MM.1S (cell line): ENCODE data around the gene PTH2R.
"Not testable (repeated sequence)": the region's sequence is repeated elsewhere in the genome, so short reads cannot be mapped to it uniquely, and the experiment has no call there.

Experiments
- DNase-seq: peaks from one replicate; pipeline ENCODE4 v3.0.0-alpha.2; 2015
- H2AFZ ChIP-seq: fragments of 300-600 bp; sonication (generic); 2 replicates; pipeline ENCODE4 v1.6.0; 2016; ENCODE audit warnings: antibody characterized with exemption, low read length
- H3F3A ChIP-seq: fragments of 300-600 bp; sonication (generic); 2 replicates; pipeline ENCODE4 v1.6.1; 2016; ENCODE audit warnings: mild to moderate bottlenecking, antibody characterized with exemption, low read length, moderate library complexity, mixed read lengths; ENCODE audit not compliant: insufficient read depth
- H3K27ac ChIP-seq: fragments of 300-600 bp; sonication (generic); 2 replicates; pipeline ENCODE4 v1.5.1; 2016; ENCODE audit warnings: mild to moderate bottlenecking, low read length
- H3K27me3 ChIP-seq: fragments of 300-600 bp; sonication (generic); replicated peaks from 2 replicates; pipeline ENCODE4 v1.6.0; 2016; ENCODE audit warnings: low read length; ENCODE audit not compliant: insufficient read depth
- H3K36me3 ChIP-seq: fragments of 300-600 bp; sonication (generic); replicated peaks from 2 replicates; pipeline ENCODE4 v1.6.1; 2016; ENCODE audit warnings: mild to moderate bottlenecking, low read length, mixed read lengths; ENCODE audit not compliant: insufficient read depth
- H3K4me1 ChIP-seq: fragments of 300-600 bp; sonication (generic); 2 replicates; pipeline ENCODE4 v1.6.1; 2016; ENCODE audit warnings: low read length, mixed read lengths
- H3K4me2 ChIP-seq: fragments of 300-600 bp; sonication (generic); 2 replicates; pipeline ENCODE4 v1.6.0; 2016; ENCODE audit warnings: low read depth, low read length
- H3K4me3 ChIP-seq: fragments of 300-600 bp; sonication (generic); 2 replicates; pipeline ENCODE4 v1.5.1; 2016; ENCODE audit warnings: low read length, mixed read lengths
- H3K79me2 ChIP-seq: fragments of 300-600 bp; sonication (generic); 2 replicates; pipeline ENCODE4 v1.6.1; 2016; ENCODE audit warnings: mixed run types, low read length, mixed read lengths
- H3K9ac ChIP-seq: fragments of 300-600 bp; sonication (generic); 2 replicates; pipeline ENCODE4 v1.6.1; 2016; ENCODE audit warnings: low read length, mixed read lengths
- H3K9me2 ChIP-seq: fragments of 300-600 bp; sonication (generic); replicated peaks from 2 replicates; pipeline ENCODE4 v1.6.1; 2016; ENCODE audit warnings: mild to moderate bottlenecking, low read length, mixed read lengths; ENCODE audit not compliant: insufficient read depth
- H3K9me3 ChIP-seq: fragments of 300-600 bp; sonication (generic); replicated peaks from 2 replicates; pipeline ENCODE4 v1.6.1; 2016; ENCODE audit warnings: mild to moderate bottlenecking, low read length, mixed read lengths; ENCODE audit not compliant: insufficient read depth
- H4K20me1 ChIP-seq: fragments of 300-600 bp; sonication (generic); 2 replicates; pipeline ENCODE4 v1.6.1; 2016; ENCODE audit warnings: mild to moderate bottlenecking, low read length, moderate library complexity, mixed read lengths; ENCODE audit not compliant: insufficient read depth
- CTCF ChIP-seq: fragments of 300-600 bp; sonication (generic); IDR thresholded peaks from 2 replicates; pipeline ENCODE4 v1.5.1; 2016; ENCODE audit warnings: antibody characterized with exemption, low read length, mixed read lengths
- EZH2 ChIP-seq: fragments of 300-600 bp; sonication (generic); optimal IDR thresholded peaks from 2 replicates; pipeline ENCODE3; 2017; ENCODE audit warnings: low read depth, mild to moderate bottlenecking, antibody characterized with exemption, low read length, mixed read lengths
- EZH2phosphoT487 ChIP-seq: fragments of 300-600 bp; sonication (generic); IDR thresholded peaks from 2 replicates; pipeline ENCODE4 v1.6.1; 2018; ENCODE audit warnings: antibody characterized with exemption, low read length

Gene PTH2R

GRCh38 chr2:208375491-208376068, 31.0 kb upstream of the PTH2R start:
- Histone ChIP-seq H3F3A (no peaks in the 10 kb centered on the region), H4K20me1 (no peaks in the 10 kb centered on the region), H3K9me3 (no peaks in the 10 kb centered on the region), H3K4me1 (no peaks in the 10 kb centered on the region), H3K27me3 (no peaks in the 10 kb centered on the region), H2AFZ (no peak overlapping the region), H3K9me2 (no peaks in the 10 kb centered on the region), H3K4me3 (no peak overlapping the region), H3K79me2 (no peaks in the 10 kb centered on the region), H3K9ac (no peak overlapping the region), H3K36me3 (no peaks in the 10 kb centered on the region), H3K4me2 (no peak overlapping the region), H3K27ac (no peak overlapping the region)
- no peak for TF ChIP-seq EZH2
- no peak for TF ChIP-seq EZH2phosphoT487
- no peak for TF ChIP-seq CTCF
- no peak for DNase-seq

- H3K27ac ChIP-seq, H2AFZ ChIP-seq, H3K27me3 ChIP-seq, H3K4me1 ChIP-seq, H3F3A ChIP-seq, DNase-seq, H3K4me2 ChIP-seq, H3K36me3 ChIP-seq, H3K79me2 ChIP-seq, H3K4me3 ChIP-seq, H4K20me1 ChIP-seq, H3K9me2 ChIP-seq, H3K9me3 ChIP-seq, H3K9ac ChIP-seq: not testable (repeated sequence)
Measured at GRCh38 chr2:208377344-208377860, 29.2 kb upstream of the PTH2R start.

- Histone ChIP-seq H3K9me3 (no peaks in the 10 kb centered on the region), H3K4me2 (no peak overlapping the region), H3K9me2 (no peaks in the 10 kb centered on the region)
Measured at GRCh38 chr2:208379192-208379591, 27.4 kb upstream of the PTH2R start.

More at GRCh38 chr2:208379192-208379591, 27.4 kb upstream of the PTH2R start:
- DNase-seq: no peak
- H3K79me2 ChIP-seq: no peaks in the 10 kb centered on the region
- H3K4me3 ChIP-seq: no peak overlapping the region
- no peak overlapping the region for H3K9ac ChIP-seq
- H3F3A ChIP-seq: no peaks in the 10 kb centered on the region
- peaks cover 4% of the 10 kb centered on the region for H3K4me1 ChIP-seq
- H3K27ac ChIP-seq: no peak overlapping the region
- no peaks in the 10 kb centered on the region for H3K36me3 ChIP-seq
- H3K27me3 ChIP-seq: no peaks in the 10 kb centered on the region
- no peaks in the 10 kb centered on the region for H4K20me1 ChIP-seq
- TF ChIP-seq EZH2: no peak
- TF ChIP-seq EZH2phosphoT487: no peak
- no peak for TF ChIP-seq CTCF
- no peak overlapping the region for H2AFZ ChIP-seq
